Panc1 (cell line): ENCODE data around the gene C17orf67.

Experiments
- CTCF ChIP-seq: fragments of 450-650 bp; IDR thresholded peaks from 2 replicates; pipeline ENCODE4 v1.5.1; 2017; ENCODE audit warnings: mild to moderate bottlenecking
- TCF7L2 ChIP-seq: IDR thresholded peaks from 2 replicates; pipeline ENCODE4 v1.6.1; 2011; ENCODE audit warnings: mild to moderate bottlenecking, low read depth, low read length, inconsistent platforms

GRCh38 chr17:56765449-56765848, 68.3 kb downstream of the C17orf67 start:
- no peak for TF ChIP-seq TCF7L2
- TF ChIP-seq CTCF, result no peak
